M059J (cell line): ENCODE measurements around the gene ATR. TPM values are rescaled to one million over a fixed set of nuclear protein-coding genes. Genes with fewer than 3 reads are reported as not detected.
"Not testable (repeated sequence)": the region's sequence is repeated elsewhere in the genome, so short reads cannot be mapped to it uniquely, and the experiment has no call there.

Source experiments
- DNase-seq: peaks from one replicate; pipeline ENCODE4 v3.0.0-alpha.2; 2012; ENCODE audit warnings: low read depth
- total RNA-seq: library from RNA; depleted of rRNA; stranded (reverse); fragments of >200 nt; shearing (Covaris generic); gene quantifications from 2 replicates; pipeline ENCODE4 v1.2.3, GENCODE V29; 2014; rRNA removed

Gene ATR
- 28.7 and 38.4 TPM in 2 replicates for total RNA-seq

- peak; percentile 99 for DNase-seq
These were observed at the start of gene ATR for GRCh38 chr3:142578329-142579223. Gene ATR, minus strand, starts transcription at chr3:142578733. Its CDS starts 29 bp downstream, at chr3:142578704.

GRCh38 chr3:142626971-142627370 is 48.4 kb upstream of the ATR start:
- DNase-seq: no peak

GRCh38 chr3:142625153-142625440 is 46.6 kb upstream of the ATR start:
- no peak for DNase-seq

- no peak for DNase-seq
These were observed 46.0 kb upstream of the ATR start for GRCh38 chr3:142624341-142625152.

GRCh38 chr3:142623194-142623593 is 44.7 kb upstream of the ATR start:
- DNase-seq: no peak

GRCh38 chr3:142622405-142622804 is 43.9 kb upstream of the ATR start:
- DNase-seq: no peak

GRCh38 chr3:142618917-142619461 is 40.5 kb upstream of the ATR start:
- DNase-seq: no peak

GRCh38 chr3:142615171-142615570 is 36.6 kb upstream of the ATR start:
- DNase-seq: no peak

GRCh38 chr3:142614059-142614626 is 35.6 kb upstream of the ATR start:
- no peak for DNase-seq

- DNase-seq: peak; percentile 37
These were observed 35.0 kb upstream of the ATR start for GRCh38 chr3:142613491-142613890.

- DNase-seq: no peak
These were observed 32.7 kb upstream of the ATR start for GRCh38 chr3:142611206-142611605.

GRCh38 chr3:142609136-142609535 is 30.6 kb upstream of the ATR start:
- DNase-seq: no peak

GRCh38 chr3:142608631-142609030 is 30.1 kb upstream of the ATR start:
- DNase-seq: no peak

- no peak for DNase-seq
These were observed 26.4 kb upstream of the ATR start for GRCh38 chr3:142604940-142605339.

GRCh38 chr3:142603386-142603705 is 24.8 kb upstream of the ATR start:
- not testable (repeated sequence) for DNase-seq

GRCh38 chr3:142602619-142603385 is 24.3 kb upstream of the ATR start:
- DNase-seq: peak; percentile 39

GRCh38 chr3:142601713-142602112 is 23.2 kb upstream of the ATR start:
- no peak for DNase-seq

GRCh38 chr3:142597906-142598305 is 19.4 kb upstream of the ATR start:
- no peak for DNase-seq

- DNase-seq: no peak
These were observed 18.2 kb upstream of the ATR start for GRCh38 chr3:142596726-142597088.

GRCh38 chr3:142595951-142596725 is 17.6 kb upstream of the ATR start, which contains the start of gene PLS1:
Gene PLS1, plus strand, starts transcription at chr3:142596393. Its CDS starts 67,845 bp downstream, at chr3:142664238.
- DNase-seq: peak; percentile 92

GRCh38 chr3:142595581-142595950 is 17.0 kb upstream of the ATR start:
- peak; percentile 96 for DNase-seq
